ENCODE results near the gene C4B.
"Not testable (repeated sequence)": the region's sequence is repeated elsewhere in the genome, so short reads cannot be mapped to it uniquely, and the experiment has no call there.

C4B gene

DNA sequence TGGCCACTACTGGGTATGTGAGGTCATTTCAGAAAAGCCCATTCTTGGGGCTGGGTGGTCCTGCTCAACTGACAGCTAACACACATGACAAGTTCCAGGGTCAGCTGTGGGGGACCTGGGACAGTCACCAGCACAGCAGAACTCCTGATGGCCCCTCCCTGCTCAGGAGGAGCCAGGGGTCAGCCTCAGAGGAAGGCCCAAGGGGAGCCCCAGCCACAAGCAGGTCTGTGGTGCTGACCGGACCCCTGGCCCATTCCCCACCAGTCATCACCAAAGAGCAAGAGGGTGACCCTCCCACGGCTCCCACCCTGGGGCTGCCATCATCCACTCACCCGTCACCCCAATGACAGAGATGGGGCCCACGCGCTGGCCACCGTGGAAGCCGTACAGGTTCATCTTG lies 41.7 kb downstream of the C4B start:
- no peak for DNase-seq

DNA sequence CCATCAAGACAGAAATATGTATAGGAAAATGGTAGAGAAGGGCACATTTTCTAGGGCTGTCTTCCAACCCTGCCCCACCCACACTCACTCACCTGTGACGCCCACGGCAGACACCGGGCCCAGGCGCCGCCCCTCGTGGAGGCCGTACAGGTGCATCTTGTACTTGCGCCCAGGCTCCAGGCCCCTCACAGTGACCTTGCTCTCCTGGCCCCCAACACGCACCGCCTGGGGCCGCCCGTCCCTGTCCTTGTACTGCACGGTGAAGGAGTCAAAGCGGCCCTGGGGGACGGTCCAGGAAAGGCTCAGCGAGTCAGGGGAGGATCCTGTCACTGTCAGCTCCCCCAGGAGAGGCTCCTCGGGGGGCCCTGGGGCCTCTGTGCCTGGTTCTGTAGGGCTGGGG lies 43.4 kb downstream of the C4B start:
- no peak for DNase-seq

DNA sequence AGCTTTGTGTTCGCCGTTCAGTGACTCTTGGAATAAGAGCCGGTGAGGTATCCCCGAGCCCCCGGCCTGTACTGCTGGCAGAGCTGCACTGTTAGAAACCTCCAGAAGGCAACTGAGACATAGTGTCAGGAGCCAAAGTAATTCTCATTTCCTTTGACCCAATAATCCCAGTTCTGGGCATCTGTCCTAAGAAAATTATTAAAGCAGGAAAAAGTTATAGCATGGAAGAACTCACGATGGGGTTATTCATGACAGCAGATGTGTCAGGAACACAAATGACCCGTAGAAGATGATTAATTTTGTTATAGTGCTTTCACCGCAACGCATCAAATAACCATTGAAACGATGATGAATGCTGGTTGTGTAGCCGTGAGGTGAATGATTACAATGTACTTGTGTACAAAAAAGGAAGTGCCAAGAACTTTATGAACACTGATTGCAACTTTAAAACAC lies 43.9 kb downstream of the C4B start:
- no peak for DNase-seq

DNA sequence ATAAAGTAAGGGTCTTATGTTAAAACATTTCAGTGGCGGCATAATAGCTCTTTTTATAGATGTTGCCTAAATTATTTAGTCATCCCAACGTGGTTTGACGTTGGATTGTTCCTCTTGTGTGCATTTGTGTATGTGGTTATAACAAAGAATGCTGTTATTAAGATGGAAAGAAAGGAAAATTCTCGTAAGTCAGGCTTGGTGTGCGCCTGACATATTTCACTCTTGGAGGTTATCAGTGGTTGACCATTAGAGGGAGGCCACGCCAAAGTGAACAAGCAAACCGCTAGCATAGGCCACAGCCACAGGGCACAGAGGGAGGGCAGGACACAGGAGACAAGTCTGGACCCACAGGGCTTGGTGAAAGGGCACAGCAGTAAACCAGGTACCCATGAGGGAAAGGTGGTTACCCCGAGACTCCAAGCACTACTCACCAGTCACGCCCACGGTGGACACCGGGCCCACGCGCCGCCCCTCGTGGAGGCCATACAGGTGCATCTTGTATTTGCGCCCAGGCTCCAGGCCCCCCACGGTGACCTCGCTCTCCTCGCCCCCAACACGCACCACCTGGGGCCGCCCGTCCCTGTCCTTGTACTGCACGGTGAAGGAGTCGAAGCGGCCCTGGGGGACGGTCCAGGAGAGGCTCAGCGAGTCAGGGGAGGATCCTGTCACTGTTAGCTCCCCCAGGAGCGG lies 46.5 kb downstream of the C4B start:
- DNase-seq = no peak

DNA sequence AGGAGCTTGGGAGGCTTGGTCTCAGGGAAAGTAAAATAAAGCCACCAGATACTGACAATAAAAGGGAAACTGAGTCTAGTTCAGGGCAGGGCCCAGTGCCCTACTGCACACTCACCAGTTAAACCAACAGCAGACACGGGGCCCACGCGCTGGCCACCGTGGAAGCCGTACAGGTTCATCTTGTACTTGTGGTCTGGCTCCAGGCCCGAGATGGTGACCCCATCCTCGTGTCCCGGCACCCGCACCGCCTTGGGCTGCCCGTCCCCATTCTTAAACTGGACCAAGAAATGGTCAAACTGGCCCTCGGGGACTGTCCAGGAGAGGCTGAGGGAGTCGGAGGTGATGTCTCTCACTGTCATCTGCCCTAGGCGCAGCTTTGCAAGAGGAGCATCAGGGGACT lies 50.1 kb downstream of the C4B start:
- no peak for DNase-seq

DNA sequence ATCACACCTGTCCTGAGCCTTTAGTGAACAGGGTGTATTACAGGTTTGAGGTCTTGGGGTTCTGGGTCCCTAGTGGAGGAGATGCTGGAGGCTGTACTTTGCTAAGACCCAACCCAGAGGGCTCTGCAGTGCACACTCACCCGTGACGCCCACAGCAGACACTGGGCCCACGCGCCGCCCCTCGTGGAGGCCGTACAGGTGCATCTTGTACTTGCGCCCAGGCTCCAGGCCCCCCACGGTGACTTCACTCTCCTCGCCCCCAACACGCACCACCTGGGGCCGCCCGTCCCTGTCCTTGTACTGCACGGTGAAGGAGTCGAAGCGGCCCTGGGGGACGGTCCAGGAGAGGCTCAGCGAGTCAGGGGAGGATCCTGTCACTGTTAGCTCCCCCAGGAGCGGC lies 52.9 kb downstream of the C4B start:
- DNase-seq = not testable (repeated sequence)

DNA sequence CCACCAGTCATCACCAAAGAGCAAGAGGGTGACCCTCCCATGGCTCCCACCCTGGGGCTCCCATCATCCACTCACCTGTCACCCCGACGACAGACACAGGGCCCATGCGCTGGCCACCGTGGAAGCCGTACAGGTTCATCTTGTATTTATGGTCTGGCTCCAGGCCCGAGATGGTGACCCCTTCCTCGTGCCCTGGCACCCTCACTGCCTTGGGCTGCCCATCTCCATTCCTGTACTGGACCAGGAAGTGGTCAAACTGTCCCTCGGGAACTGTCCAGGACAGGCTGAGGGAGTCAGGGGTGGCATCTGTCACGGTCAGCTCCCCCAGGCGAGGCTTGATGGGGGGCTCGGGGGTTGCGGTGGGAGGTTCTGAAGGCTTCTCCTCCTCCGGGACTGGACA lies 53.7 kb downstream of the C4B start:
- not testable (repeated sequence) for DNase-seq

DNA sequence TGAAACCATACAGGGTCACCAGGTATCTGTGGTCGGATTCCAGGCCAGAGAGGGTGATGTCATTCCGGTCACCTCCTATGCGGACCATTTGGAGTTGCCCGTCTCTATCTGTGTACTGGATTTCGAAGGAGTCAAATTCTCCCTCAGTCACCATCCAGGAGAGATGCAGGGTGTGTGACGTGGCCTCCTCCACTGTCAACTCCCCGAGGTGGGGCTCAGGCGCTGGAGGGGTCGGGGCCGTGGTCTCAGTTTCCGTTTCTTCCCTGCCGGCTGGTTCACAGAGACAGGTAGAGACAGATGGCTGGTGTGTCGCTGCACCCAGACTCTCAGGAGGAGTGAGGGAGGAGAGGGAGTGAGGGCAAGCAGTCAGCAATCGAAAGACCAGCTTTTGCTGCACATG lies 54.3 kb downstream of the C4B start:
- DNase-seq = no peak

DNA sequence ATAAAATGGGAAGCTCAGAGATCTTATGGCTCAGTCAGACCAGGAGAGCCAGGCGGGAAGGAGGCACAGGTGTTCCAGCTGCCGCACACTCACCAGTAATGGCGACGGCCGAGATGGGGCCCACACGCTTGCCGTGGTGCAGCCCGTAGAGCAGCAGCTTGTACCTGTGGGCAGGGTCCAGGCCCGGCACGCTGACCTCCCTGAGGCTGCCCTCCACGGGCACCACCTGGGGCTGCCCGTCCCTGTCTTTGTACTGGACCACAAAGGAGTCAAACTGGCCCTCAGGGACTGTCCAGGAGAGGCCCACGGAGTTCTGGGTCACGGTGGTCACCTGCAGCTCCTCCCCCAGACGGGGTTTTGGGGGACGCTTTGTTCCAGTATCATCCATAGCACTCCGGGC lies 54.9 kb downstream of the C4B start:
- no peak for DNase-seq

DNA sequence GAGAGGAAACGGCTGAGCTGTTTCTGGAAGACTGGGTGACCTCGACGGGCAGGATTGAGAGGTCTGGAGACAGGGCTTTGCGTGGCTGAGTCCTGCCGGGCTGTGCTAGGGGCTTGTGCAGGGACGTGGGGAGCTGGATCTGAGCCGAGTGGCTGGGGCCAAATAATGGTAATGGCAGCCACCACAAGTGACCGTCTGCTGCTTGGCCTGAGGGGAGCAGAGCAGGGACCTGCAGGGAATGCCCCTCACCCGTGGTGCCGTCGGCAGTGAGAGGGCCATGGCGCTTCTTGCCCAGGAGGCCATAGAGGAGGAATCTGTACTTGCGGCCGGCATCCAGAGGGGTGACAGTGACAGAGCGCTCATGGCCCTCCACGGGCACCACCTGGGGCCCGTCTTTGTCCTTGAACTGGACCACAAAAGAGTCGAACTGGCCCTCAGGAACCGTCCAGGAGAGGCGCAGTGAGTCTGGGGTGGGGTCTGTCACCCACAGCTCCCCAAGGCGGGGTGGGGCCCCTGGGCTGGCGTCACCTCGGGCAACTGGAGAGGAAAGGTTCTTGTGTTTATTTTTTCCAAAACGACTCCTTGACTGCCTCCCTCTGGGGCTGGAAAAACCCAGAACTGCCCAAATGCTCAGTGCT lies 55.4 kb downstream of the C4B start:
- no peak for DNase-seq

DNA sequence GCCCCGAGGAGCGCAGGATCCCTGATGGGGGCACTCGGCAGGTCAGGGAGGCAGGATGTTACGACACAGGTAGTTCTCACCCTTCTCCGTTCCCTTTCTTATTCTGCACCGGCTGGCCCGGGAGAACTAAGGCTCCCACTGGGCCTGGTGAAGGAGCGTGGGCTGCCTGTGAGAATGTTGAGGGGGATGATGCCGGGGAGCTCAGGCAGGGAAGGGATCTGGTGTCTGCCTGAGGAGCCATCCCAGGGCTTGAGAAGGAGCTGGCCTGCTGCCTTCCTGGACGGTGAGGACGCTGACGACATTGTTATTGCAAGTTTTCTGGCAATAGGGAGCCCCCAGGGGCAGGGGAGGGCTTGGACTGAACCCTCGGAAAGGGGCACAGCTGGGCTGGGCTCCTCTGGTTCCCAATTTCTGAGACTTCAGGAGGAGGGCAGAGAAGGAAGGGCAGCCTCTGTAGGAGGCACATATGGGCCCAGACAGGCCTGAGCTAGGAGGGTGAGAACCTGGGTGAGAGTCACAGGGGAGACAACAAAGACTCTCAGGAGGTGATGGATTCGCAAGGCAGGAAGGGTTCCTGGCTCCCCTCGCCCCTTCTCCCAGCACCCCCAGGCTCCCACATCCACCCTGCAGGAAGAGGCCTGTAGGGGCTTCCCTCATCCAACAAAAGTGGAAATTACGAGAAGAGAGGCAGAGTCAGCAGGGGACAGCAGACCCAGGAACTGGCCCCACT lies 56.4 kb downstream of the C4B start:
- no peak for DNase-seq

DNA sequence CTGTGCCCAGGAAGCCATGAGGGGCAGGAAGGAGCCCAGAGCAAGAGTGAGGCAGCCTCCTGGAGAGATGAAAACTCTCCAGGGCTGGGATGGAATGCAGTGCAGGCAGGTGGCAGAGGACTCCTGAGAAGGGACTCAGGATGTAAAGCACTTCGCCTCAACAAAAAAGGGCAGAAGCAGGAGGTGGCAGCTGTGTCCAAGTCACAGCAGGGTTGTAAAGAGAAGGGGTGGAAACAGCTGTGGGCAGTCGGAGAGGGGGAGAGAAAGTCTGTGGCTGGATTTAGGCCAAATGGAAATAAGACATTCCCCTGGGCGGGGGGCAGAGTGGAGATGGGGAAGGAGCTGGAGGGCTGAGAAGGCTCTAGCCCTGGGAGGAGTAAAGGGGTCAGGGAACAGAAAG lies 58.5 kb downstream of the C4B start:
- no peak for DNase-seq

DNA sequence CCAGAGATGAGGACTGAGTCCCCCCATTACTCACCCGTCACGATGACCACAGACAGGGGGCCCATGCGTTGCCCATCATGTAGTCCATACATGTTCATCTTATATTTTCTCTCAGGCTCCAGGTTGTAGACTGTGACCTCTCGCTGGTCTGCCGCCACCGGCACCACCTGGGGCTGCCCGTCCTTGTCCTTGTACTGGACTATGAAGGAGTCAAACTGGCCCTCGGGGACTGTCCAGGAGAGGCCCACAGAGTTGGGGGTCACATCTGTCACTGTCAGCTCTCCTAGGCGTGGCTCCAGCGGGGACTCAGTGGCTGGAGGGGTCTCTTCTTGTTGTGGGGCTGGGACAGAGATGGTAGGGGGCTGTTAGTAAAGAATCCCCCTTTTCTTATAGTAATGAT lies 59.0 kb downstream of the C4B start:
- no peak for DNase-seq

DNA sequence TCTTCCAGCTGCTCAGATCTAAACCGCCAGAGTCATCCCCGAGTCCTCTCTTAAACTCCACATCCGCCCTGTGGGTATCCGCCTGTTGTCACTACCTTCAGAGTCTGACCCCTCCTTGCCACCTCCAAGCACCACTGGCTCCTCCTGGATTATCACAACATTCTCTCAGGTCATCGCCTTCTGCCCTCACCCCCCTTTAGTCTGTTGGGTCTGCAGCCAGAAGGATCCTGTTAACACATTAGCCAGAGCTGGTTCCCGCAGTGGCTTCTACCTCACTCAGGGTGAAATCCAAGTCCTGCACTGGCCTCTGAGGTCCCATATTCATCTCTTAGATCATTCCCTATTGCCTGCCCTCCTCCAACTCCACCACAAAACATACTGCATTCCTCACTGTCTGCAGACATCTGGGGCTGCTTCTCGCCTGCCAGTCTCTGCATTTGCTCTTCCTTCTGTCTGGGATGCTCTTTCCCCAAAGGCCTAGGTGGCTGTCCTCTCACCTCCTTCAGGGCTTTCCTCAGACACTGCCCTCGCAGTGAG lies 60.5 kb downstream of the C4B start:
- DNase-seq = no peak

DNA sequence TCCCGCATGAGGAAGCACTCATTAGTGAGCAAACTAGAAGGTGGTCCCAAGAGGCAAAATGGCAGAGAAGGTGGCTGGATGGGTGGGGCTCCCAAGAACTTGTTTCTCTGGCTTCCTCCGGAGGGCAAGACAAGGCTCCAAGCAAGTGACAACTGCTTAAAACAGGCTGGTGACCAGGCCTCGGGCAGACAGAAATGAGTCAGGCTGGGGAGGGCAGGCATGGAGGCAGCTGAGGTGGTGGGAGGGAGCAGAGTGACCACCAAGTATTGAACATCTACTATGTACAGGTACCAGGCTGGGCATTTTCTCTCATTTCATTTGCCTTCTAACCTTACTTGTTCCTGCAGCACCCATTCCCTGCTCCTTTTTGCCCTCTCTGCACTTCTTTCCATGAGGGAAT lies 61.2 kb downstream of the C4B start:
- no peak for DNase-seq

DNA sequence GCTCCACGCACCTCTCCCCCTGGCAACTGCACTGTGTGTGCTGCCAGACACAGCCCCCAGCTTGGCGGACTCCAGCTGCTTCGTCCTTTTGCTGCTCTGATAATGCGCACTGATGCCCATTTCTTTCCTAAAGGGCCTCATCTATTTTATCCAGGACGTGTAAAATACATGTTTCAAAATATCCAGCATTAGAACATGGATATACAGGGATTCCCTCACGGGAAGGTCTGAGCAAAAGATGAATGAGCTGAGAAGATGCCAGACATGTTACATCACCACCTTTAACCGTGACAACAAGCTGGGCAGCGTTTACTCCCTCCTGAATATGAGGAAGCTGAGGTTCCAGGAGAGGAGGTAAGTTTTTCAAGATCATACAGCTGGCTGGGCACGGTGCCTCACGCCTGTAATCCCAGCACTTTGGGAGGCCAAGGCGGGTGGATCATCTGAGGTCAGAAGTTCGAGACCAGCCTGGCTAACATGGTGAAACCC lies 61.8 kb downstream of the C4B start:
- DNase-seq = no peak

DNA sequence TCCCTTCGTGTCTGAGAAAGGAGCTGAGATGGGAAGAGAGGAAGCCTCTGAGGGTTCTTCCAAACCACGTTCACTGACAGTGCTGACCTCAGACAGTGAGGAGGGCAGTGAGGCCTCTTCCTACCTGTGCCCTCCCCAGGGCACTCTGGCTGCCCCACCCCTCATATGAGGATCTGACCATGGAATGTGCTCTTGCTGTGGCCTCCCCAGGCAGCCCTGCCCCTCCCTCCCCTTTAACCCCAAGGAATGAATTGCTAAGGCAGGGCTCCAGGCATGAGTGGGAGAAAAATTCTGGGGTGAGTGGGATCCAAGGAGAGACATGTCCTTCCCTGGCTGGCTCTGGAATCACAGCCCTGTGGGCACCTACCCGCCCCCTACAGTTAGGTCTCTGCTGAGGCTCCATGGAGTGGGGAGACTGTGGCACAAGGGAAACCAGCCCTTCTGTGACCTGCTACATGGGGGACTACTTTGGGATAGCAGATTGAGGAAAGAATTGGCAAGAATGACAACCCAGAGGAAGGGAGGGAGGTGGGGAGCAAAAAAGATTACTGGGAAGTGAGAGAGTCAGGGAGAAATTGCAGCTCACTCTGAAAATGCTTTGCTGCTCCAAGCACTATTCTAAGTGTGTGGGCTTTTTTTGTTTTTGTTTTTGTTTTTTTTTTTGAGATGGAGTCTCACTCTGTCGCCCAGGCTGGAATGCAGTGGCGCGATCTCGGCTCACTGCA lies 65.1 kb downstream of the C4B start:
- DNase-seq = no peak

DNA sequence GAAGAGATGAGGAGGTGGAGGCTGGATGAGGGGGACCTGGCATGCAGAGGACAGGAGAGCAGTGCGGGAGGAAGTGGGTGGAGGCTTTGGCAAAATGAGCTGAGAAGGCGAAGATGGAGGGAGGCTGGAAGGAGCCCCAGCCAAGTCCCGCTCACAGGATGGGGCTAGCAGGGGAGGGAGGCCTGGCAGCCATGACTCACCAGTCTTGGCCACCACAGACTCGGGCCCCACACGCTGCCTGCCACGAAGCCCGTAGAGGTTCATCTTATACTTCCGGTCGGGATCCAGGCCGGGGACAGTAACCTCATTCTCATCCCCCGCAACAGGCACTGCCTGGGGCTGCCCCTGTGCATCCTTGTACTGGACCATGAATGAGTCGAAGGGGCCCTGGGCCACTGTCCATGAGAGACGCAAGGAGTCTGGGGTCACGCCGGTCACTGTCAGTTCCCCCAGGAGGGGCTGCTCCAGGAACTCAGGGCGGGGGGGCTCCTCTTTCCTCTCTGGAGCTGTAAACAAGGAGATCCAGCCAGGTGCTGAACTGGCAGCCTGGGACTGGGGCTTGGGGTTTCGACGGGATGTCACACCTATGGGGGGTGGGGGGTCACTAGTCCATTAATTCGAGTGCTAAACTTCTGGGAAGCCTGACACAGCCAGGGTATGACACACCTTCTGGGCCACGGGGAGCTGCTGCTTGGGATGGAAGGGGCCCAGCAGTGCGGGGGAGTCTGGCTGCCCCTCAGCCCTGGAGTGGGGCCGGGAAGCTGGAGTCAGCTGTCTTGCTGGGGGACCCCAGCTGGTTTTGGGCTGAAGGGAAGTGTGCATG lies 66.8 kb downstream of the C4B start:
- DNase-seq = no peak

DNA sequence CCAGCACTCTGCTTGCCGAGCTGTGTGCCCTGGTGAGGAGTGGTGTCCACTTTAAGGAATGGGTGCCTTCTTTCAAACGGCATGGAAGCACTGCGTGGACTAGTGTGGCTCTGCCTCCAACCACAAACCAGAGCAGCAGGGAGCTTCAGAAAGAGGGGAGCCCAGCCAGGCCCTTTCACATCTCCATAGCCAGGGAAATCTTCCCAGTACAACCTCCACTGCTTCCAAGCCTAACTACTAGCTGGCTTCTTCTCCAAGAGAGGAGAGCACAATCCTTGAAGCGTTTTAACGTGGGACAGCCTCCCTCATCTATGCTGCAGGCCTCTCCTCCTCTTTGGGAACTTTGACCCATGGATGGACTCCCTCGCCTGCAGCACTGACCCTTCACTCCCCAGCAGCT lies 67.9 kb downstream of the C4B start:
- DNase-seq = no peak

DNA sequence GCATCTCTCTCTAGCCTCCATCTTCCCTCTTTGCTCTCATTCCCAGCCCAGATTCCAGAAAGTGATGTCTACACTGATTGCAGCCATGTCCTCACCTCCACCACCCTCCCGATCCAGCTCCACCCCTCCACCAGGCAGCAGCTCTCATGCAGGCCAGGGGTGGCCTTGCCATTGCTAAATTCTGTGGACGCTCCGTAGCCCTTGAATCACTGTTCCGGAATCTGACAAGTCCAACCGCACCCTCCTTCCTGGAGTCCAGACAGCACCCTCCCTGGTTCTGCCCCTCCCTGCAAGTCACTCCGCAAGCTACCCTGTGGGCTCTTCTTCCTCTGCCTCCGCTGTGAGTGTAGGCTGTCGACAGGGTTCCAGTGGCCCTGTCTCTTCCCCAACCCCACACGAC lies 68.3 kb downstream of the C4B start:
- no peak for DNase-seq

DNA sequence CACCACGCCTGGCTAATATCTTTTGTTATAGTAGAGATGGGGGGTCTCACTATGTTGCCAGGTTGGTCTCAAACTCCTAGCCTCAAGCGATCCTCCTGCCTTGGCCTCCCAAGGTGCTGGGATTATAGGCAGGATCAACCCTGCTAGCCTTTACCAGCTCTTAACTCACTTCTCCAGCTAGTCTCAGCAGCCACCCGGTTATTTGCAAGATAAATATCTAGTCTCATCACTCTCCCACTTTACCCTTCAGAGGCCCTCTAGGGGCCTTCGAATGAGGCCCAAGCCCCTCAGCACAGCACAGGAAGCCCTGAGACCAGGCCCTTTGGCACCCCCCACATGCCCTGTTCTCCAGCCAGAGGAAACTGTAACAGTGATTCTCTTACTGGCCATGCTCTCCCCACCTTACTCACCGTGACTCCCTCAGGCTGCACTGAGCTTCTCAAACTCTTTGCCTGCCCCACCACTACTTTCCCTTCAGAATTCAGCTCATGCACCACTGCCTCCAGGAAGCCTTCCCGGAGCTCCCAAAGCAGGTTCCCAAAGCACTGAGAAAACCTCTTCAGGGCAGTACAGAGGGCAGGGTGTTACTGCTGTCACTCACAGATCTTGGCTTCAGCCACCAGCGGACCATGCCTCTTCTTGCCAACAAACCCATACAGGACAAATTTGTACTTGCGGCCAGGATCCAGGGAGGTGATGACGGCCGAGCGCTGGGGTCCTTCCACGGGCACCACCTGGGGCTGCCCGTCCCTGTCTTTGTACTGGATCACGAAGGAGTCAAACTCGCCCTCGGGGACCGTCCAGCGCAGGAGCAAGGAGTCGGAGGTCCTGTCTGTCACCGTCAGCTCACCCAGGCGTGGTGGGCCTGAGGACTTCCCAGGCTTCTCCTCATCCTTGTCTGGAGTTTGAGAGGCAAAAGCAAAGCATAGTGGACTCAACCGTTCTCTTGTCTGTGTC lies 69.5 kb downstream of the C4B start:
- no peak for DNase-seq

All from CD4-positive, alpha-beta T cell treated with Interleukin-10 for 1 hour (primary cell).